Gastroesophageal sphincter (tissue), 3 donors: ENCODE results near the gene BARHL1.

Experiments
- POLR2A ChIP-seq, 2 donors: fragments of 450-650 bp; IDR thresholded peaks; one replicate each; pipeline ENCODE4 v1.6.1; 2017; ENCODE audit warnings: antibody characterized with exemption in 2 of 2, mild to moderate bottlenecking in 2 of 2, moderate library complexity in 1 of 2
- TF ChIP-seq, protein P1 (sequence below), 4 experiments: fragments of 200-600 bp in 2 of 4; fragments of 450-650 bp in 2 of 4; sonication (generic) in 1 of 4; IDR thresholded peaks; one replicate each; pipeline ENCODE4 v1.5.1; 2017 to 2019; ENCODE audit warnings: antibody characterized with exemption in 4 of 4, mild to moderate bottlenecking in 2 of 4, moderate library complexity in 2 of 4

DNA sequence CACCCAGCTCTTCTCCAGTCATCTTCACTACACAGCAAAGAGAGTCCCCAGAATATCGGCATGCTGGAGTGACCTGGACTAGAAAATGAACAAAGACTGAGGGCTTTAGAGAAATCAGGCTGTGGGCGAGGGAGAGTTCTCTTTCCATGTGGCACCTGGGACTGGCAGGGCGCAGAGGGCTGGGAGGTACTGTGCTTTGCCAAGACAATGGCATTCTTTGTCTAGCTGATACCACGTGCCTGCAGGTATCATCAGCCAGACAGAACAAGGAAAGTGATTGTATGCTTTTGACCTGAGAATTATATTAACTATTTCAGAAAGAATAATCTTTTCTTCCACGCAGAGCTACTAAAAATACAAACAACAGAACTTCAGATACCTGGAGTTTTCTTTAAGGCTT lies 56.9 kb downstream of the BARHL1 start:
- TF ChIP-seq, protein P1, sequence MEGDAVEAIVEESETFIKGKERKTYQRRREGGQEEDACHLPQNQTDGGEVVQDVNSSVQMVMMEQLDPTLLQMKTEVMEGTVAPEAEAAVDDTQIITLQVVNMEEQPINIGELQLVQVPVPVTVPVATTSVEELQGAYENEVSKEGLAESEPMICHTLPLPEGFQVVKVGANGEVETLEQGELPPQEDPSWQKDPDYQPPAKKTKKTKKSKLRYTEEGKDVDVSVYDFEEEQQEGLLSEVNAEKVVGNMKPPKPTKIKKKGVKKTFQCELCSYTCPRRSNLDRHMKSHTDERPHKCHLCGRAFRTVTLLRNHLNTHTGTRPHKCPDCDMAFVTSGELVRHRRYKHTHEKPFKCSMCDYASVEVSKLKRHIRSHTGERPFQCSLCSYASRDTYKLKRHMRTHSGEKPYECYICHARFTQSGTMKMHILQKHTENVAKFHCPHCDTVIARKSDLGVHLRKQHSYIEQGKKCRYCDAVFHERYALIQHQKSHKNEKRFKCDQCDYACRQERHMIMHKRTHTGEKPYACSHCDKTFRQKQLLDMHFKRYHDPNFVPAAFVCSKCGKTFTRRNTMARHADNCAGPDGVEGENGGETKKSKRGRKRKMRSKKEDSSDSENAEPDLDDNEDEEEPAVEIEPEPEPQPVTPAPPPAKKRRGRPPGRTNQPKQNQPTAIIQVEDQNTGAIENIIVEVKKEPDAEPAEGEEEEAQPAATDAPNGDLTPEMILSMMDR (IDR thresholded peaks at IDR 0.05), result no peak
- TF ChIP-seq POLR2A (IDR thresholded peaks at IDR 0.05), result no peak
